Measurements from ENCODE around the gene BMP6. TPM values are rescaled to one million over a fixed set of nuclear protein-coding genes. Genes with fewer than 3 reads are reported as not detected.

Gene BMP6
- total and polyA plus RNA-seq, 10 of the 15 experiments (the other 5 are each of a cell fraction or from before 2014, with no cell fraction given), result 0.02 to 0.15 (median 0.05) TPM; not detected in 5

DNA sequence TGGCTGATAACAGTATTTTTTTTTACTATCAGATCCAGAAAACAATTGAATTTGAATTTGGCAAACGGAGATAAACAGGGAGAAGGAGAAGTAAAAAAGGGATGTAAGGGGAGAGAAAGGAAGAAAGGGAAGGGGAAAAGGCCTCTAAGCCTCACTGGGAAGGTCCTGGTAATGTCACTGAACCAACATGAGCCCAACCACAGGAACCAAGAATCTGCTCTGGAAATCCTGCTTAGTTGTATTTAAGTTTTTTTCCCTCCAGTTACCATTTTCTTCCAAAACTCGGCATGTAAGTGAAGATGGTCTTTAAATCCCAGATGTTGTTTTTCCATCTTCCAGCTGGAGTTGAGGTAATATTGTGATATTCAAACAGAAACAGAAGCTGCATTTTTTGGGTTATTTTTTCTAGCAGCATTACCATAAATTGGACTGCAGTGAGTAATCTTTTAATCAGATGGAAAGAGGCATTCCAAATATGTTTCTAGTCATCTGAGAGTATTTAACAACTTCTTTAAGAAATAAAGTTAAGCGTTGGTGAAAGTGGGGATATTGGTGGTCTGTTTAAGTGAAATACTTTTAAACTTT, 93.6 kb downstream of the BMP6 start:
- POLR2A ChIA-PET, result no interaction called here
- Histone ChIP-seq H3K9ac (ENCODE audit: control insufficient read depth, insufficient read depth, low read length) (no peak overlapping the region), H3K27me3 (replicated peaks in 1 of 2; ENCODE audit: control insufficient read depth in 2 of 2, insufficient read depth in 2 of 2, low read length in 1 of 2) (no peaks in the 10 kb centered on the region), H3K9me3 (replicated peaks; ENCODE audit: control insufficient read depth, insufficient read depth, low read length) (no peaks in the 10 kb centered on the region), H3K27ac (ENCODE audit: control insufficient read depth, insufficient read depth) (no peak overlapping the region), H3K4me2 (ENCODE audit: control insufficient read depth, insufficient read depth) (no peak overlapping the region), H2AFZ (ENCODE audit: control insufficient read depth, low read depth, low read length) (no peak overlapping the region), H3K4me1 (ENCODE audit: control insufficient read depth, insufficient read depth, low read length) (no peaks in the 10 kb centered on the region), H3K4me3 (no peak overlapping the region), H3K36me3 (ENCODE audit: control insufficient read depth in 2 of 2, insufficient read depth in 2 of 2, low read length in 1 of 2) (no peaks in the 10 kb centered on the region), H4K20me1 (ENCODE audit: control insufficient read depth, insufficient read depth) (no peaks in the 10 kb centered on the region), H3K79me2 (ENCODE audit: control insufficient read depth, insufficient read depth, low read length) (no peaks in the 10 kb centered on the region)
- ATAC-seq (no peak), FAIRE-seq (no peak), DNase-seq (ENCODE audit: low read depth, low spot score) (no peak)
- intact Hi-C loops (cut with micrococcal nuclease; ENCODE audit: unreplicated experiment) (no loop called here), in situ Hi-C loops (cut with MboI) (no loop called here)
- CTCF ChIA-PET, result no interaction called here
- RAD21 ChIA-PET (ENCODE audit: unreplicated experiment), result no interaction called here
- no TSS peak for BruUV-seq (replicated peaks)
- SMC1A ChIA-PET (ENCODE audit: uncharacterized antibody, unreplicated experiment), result no interaction called here
- TF ChIP-seq ASH2L (IDR thresholded peaks at IDR 0.05; ENCODE audit: borderline replicate concordance, low read depth) (no peak), ESRRA (IDR thresholded peaks at IDR 0.05; ENCODE audit: low read length) (no peak), ZBTB33 (IDR thresholded peaks at IDR 0.05) (no peak)
- TF ChIP-seq, protein P1, sequence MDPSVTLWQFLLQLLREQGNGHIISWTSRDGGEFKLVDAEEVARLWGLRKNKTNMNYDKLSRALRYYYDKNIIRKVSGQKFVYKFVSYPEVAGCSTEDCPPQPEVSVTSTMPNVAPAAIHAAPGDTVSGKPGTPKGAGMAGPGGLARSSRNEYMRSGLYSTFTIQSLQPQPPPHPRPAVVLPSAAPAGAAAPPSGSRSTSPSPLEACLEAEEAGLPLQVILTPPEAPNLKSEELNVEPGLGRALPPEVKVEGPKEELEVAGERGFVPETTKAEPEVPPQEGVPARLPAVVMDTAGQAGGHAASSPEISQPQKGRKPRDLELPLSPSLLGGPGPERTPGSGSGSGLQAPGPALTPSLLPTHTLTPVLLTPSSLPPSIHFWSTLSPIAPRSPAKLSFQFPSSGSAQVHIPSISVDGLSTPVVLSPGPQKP (IDR thresholded peaks at IDR 0.05; ENCODE audit: low read depth, low read length), result no peak
- 30% methylated on average over 3 of the region's 3 CpGs for WGBS (ENCODE audit: insufficient coverage, insufficient replicate concordance, low lambda C conversion rate, missing lambda C conversion rate)
